OCI-LY7 (cell line): ENCODE results near the gene DOCK3. TPM values are rescaled to one million over a fixed set of nuclear protein-coding genes. Genes with fewer than 3 reads are reported as not detected.

ENCODE experiments used
- BruUV-seq: library from RNA; stranded (reverse); fragments of 400-500 nt; replicated peaks from 2 replicates; lab custom pipeline; 2021; lab: Mats Ljungman, UMichigan
- CTCF ChIA-PET: fragments of 300-600 bp; sonication (Branson Sonifier 250); formaldehyde crosslinking; loops from one replicate; lab custom pipeline; 2022; ENCODE audit warnings: antibody characterized with exemption; ENCODE audit not compliant: unreplicated experiment; lab: Charles Lee
- POLR2A ChIA-PET: fragments of 300-600 bp; sonication (Branson Sonifier 250); formaldehyde crosslinking; loops from one replicate; lab custom pipeline; 2022; ENCODE audit warnings: antibody characterized with exemption; lab: Charles Lee
- DNase-seq: peaks from one replicate; pipeline ENCODE4 v3.0.0-alpha.2; 2015; ENCODE audit warnings: low spot score
- H2AFZ ChIP-seq: fragments of 200-600 bp; sonication (generic), shearing (Covaris generic); 2 replicates; pipeline ENCODE4 v1.6.1; 2014; ENCODE audit warnings: mild to moderate bottlenecking, antibody characterized with exemption, low read length, moderate library complexity
- H3K27ac ChIP-seq: fragments of 200-600 bp; sonication (generic); 2 replicates; pipeline ENCODE4 v1.5.1; 2014; ENCODE audit warnings: mixed run types, low read depth, mild to moderate bottlenecking, moderate library complexity, low read length, inconsistent platforms; ENCODE audit not compliant: poor library complexity, severe bottlenecking
- H3K36me3 ChIP-seq: fragments of 200-600 bp; sonication (generic); 2 replicates; pipeline ENCODE4 v1.6.1; 2014; ENCODE audit warnings: mild to moderate bottlenecking, antibody characterized with exemption, low read length, moderate library complexity, mixed read lengths; ENCODE audit not compliant: insufficient read depth
- H3K4me1 ChIP-seq: fragments of 200-600 bp; sonication (generic); 2 replicates; pipeline ENCODE4 v1.5.1; 2014; ENCODE audit warnings: mild to moderate bottlenecking, low read length; ENCODE audit not compliant: insufficient read depth, poor library complexity, severe bottlenecking
- H3K4me2 ChIP-seq: fragments of 200-600 bp; sonication (generic); 2 replicates; pipeline ENCODE4 v1.6.1; 2014; ENCODE audit warnings: mild to moderate bottlenecking, low read length
- H3K4me3 ChIP-seq: fragments of 200-600 bp; sonication (generic); 2 replicates; pipeline ENCODE4 v1.5.1; 2014; ENCODE audit warnings: mild to moderate bottlenecking, low read depth, low read length; ENCODE audit not compliant: poor library complexity, severe bottlenecking
- H3K79me2 ChIP-seq: fragments of 200-600 bp; sonication (generic); 2 replicates; pipeline ENCODE4 v1.6.1; 2016; ENCODE audit warnings: low read depth, mild to moderate bottlenecking, low read length, moderate library complexity, mixed read lengths; ENCODE audit not compliant: insufficient read depth
- H3K9me2 ChIP-seq: fragments of 200-600 bp; sonication (generic); 2 replicates; pipeline ENCODE4 v1.6.1; 2016; ENCODE audit warnings: mild to moderate bottlenecking, low read length, mixed read lengths; ENCODE audit not compliant: insufficient read depth
- H3K9me3 ChIP-seq: fragments of 200-600 bp; sonication (generic); 2 replicates; pipeline ENCODE4 v1.6.1; 2014; ENCODE audit warnings: mild to moderate bottlenecking, mixed run types, low read length, mixed read lengths
- H4K20me1 ChIP-seq: fragments of 200-600 bp; sonication (generic); 2 replicates; pipeline ENCODE4 v1.6.1; 2014; ENCODE audit warnings: mild to moderate bottlenecking, antibody characterized with exemption, low read length, moderate library complexity, mixed read lengths; ENCODE audit not compliant: insufficient read depth
- CTCF ChIP-seq: fragments of 200-600 bp; sonication (generic); conservative IDR thresholded peaks from 2 replicates; pipeline ENCODE4 v1.5.1; 2014; ENCODE audit warnings: mild to moderate bottlenecking, antibody characterized with exemption, low read length, moderate library complexity, mixed read lengths
- EZH2phosphoT487 ChIP-seq: fragments of 200-600 bp; sonication (generic); IDR thresholded peaks from 2 replicates; pipeline ENCODE4 v1.6.1; 2018; ENCODE audit warnings: low read depth, borderline replicate concordance, mild to moderate bottlenecking, mixed run types, antibody characterized with exemption, low read length, moderate library complexity, mixed read lengths
- intact Hi-C: fragments of 100-400 bp; cut with micrococcal nuclease; formaldehyde crosslinking; loops from one replicate; pipeline ENCODE4 v1.10.0; 2022; ENCODE audit not compliant: unreplicated experiment
- total RNA-seq, 2 experiments: library from RNA; depleted of rRNA in 1 of 2; stranded (reverse); fragments of >200 nt in 1 of 2; shearing (Covaris generic) in 1 of 2; gene quantifications; 2 replicates each; pipeline ENCODE4 v1.2.3, GENCODE V29; 2014 to 2022

Gene DOCK3
- total RNA-seq, 2 experiments from 2014 or later: not detected

DNA sequence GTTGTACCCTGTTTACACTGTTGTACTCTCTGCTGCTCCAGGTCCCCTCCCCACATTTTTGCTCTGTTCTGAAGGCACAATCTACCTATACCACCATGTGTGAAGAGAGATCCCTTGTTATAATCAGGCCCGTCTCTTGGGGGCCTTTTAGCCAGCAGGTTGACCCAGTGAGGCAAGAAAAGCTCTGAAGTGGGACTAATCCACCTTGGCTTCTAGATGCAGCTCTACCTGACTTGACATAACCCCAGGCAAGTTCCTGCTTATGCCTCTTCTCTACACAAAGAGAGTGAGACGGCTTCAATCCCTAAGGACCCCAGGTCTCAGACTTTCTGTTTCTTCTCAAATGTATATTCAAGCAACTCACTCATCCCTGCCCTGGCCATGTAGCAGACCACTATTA, 653.5 kb downstream of the DOCK3 start:
- Histone ChIP-seq H3K27ac (no peak overlapping the region), H2AFZ (no peak overlapping the region), H3K9me2 (no peaks in the 10 kb centered on the region), H3K4me2 (no peak overlapping the region), H3K9me3 (no peaks in the 10 kb centered on the region), H3K79me2 (no peaks in the 10 kb centered on the region), H3K4me3 (no peak overlapping the region), H3K4me1 (no peaks in the 10 kb centered on the region), H3K36me3 (no peaks in the 10 kb centered on the region), H4K20me1 (no peaks in the 10 kb centered on the region)
- intact Hi-C loops: no loop called here
- ChIA-PET CTCF (no interaction called here), POLR2A (no interaction called here)
- TF ChIP-seq CTCF (no peak), EZH2phosphoT487 (no peak)
- BruUV-seq: no TSS peak
- DNase-seq: no peak

DNA sequence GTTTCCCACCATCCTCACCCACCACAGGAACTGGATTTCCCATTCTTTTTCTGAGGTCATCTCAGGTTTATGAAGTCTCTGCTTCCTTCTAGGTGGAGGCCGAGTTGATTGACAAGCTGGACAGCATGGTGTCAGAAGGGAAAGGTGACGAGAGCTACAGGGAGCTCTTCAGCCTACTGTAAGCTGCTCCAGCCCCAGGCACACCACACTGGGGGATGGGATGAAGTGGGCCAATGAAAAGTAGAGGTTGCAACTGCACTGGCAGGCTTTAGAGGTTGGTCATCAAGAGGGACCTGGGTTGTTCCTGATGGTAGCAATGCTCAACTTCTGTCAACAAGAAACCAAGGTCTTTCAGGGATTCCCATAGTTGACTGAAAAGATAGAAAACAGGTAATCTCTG, 655.3 kb downstream of the DOCK3 start:
- no peaks in the 10 kb centered on the region for H4K20me1 ChIP-seq
- DNase-seq: no peak
- no peak overlapping the region for H3K4me3 ChIP-seq
- no peaks in the 10 kb centered on the region for H3K79me2 ChIP-seq
- H3K27ac ChIP-seq: no peak overlapping the region
- no peaks in the 10 kb centered on the region for H3K9me2 ChIP-seq
- no peak for TF ChIP-seq CTCF
- no peak for TF ChIP-seq EZH2phosphoT487
- CTCF ChIA-PET: no interaction called here
- H3K4me2 ChIP-seq: no peak overlapping the region
- no peaks in the 10 kb centered on the region for H3K36me3 ChIP-seq
- intact Hi-C loops: no loop called here
- POLR2A ChIA-PET: no interaction called here
- BruUV-seq: no TSS peak
- no peaks in the 10 kb centered on the region for H3K4me1 ChIP-seq
- no peak overlapping the region for H2AFZ ChIP-seq
- H3K9me3 ChIP-seq: no peaks in the 10 kb centered on the region

GRCh38 chr3:51332156-51332555, 657.4 kb downstream of the DOCK3 start:
- Histone ChIP-seq H3K4me1 (no peaks in the 10 kb centered on the region), H3K27ac (no peak overlapping the region), H4K20me1 (no peaks in the 10 kb centered on the region), H3K9me2 (no peaks in the 10 kb centered on the region), H3K4me3 (no peak overlapping the region), H3K9me3 (no peaks in the 10 kb centered on the region), H3K79me2 (no peaks in the 10 kb centered on the region), H2AFZ (no peak overlapping the region), H3K36me3 (no peaks in the 10 kb centered on the region), H3K4me2 (no peak overlapping the region)
- POLR2A ChIA-PET: interaction anchor here (0.7 kb wide), 1 partner anchor 23 kb away, joined by 3 read pairs; no protein-coding TSS in a partner anchor
- CTCF ChIA-PET: no interaction called here
- BruUV-seq: no TSS peak
- intact Hi-C loops: no loop called here
- no peak for DNase-seq
- TF ChIP-seq CTCF (no peak), EZH2phosphoT487 (no peak)
